ENCODE measurements around the gene LRSAM1.

LRSAM1 gene

DNA sequence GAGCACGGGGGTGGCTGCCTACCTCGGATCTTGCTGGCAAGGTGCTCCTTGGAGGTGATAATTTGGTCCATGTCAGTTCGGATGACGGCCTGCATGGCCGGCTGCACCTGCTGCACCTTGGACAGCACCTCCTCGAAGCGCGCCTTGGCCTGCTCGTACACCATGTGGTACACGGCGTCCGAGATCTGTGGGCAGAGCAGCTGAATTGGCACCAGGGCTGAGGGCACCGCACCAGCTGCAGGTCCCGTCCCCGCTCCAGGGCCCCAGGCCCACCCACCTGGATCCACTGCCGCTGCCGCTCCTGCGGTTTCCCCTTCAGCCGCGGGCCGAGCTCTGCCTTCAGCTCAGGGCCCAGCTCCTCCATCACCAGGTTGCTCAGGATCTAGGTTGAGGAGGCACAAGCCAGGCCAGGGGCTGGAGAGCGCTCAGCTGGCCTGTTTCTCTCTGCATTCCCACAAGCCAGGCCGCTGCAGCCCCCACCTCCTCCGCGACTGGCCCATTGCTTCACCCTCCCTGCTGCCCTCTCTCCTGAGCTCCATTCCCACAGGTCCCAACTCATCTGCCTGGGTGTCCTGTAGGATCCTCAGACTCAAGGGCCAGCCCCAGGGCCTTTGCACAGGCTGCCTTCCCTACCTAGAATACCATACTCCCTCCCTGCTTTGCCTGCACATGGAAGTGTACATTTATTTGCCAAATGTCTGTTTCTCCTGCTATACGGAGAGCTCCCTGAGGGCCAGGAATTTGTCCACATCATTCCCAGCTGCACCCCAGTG lies 65.7 kb downstream of the LRSAM1 start:
- no peak for DNase-seq (ENCODE audit: low spot score)

DNA sequence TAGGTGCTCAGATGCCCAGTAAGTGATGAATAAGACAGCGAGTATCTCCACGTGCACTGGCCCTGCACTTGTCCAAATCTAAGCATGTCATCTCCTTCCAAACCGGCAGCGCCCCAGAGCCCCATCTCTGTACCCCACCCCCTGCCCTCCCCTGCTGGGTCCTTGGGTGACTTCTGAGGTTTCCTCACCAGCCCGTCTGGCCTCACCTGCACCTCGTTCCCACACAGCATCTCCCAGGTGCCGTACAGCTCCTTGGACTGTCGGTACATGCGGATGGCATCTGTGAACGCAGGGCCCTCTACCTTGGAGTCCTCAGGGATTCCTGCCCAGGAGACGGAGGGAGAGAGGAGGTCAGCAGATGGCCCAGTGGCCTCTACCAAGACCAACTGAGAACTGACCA lies 66.3 kb downstream of the LRSAM1 start:
- no peak for DNase-seq (ENCODE audit: low spot score)

DNA sequence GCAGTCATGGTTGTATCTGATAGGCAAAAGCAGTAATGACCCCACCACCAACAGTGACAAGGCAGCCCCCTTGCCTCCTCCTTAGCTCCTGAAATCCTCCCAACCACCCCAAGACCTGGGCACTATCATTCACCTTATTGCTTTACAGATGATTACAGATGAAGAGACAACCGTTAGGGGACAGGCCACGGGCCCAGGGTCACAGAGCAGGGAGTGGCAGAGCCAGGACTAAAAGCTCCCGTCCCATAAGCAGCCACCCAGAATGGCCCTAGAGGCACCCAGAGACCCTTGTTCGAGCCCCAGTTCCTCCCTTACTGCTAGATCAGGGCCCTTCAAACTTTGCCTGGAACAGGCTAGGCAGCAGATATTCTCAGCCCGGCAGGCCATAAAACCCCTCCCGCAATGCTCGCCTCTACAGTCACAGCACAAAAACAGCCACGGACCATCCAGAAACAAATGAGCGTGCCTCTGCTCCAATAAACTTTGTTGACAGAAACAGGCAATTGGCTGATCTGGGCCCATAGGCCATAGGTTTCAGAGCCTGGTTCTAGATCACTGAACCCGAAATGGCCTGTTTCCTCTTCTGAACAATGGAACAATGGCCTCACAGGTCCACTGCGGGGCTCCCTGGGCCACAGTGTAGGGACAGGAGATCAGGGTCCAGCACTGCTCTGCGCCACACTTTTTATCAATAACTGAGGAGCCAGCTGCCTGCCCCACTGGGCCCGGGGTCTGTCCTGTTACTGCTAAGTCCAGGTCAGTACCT lies 67.0 kb downstream of the LRSAM1 start:
- DNase-seq (ENCODE audit: low spot score), result no peak

DNA sequence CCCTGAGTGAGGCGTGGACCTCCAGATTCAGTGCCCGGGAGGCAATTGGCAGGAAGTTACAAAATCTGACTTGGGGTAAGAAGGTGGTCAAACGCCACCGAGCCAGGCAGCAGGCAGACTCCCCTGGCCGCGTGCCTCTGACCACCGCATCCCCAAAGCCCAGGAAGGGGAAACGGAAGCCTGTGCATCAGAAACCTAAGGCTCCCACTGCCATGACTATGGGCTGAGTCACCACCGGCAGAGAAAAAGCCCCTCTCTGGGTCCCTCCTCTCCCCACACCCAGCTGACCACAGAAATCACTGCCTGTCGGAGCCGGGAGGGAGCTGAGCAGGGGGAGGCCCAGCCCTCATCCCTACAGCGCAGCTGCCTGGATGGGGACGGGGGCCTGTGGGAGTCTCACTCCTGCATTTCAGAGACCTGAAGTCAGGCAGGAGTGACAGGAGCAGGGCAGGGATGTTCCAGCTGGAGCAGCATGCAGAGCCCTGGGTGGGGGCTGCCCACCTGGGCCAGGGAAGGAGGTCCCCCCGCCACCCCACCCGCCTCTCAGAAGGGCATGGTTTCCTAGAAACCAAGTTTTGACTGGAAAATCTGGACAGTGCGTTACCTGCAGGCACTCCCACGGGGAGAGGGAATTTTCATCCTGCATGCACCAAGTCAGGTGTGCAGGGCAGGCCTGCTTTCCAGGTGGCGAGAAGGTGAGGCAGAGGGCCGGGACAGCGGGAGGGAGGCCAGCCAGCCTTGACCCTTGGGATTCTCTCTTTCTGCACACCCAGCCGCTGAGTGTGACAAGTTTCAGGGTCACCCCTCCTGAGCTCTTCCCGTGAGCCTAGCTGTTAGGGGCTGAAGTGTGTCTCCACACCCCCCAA lies 68.2 kb downstream of the LRSAM1 start:
- DNase-seq (ENCODE audit: low spot score), result peak; percentile 38

DNA sequence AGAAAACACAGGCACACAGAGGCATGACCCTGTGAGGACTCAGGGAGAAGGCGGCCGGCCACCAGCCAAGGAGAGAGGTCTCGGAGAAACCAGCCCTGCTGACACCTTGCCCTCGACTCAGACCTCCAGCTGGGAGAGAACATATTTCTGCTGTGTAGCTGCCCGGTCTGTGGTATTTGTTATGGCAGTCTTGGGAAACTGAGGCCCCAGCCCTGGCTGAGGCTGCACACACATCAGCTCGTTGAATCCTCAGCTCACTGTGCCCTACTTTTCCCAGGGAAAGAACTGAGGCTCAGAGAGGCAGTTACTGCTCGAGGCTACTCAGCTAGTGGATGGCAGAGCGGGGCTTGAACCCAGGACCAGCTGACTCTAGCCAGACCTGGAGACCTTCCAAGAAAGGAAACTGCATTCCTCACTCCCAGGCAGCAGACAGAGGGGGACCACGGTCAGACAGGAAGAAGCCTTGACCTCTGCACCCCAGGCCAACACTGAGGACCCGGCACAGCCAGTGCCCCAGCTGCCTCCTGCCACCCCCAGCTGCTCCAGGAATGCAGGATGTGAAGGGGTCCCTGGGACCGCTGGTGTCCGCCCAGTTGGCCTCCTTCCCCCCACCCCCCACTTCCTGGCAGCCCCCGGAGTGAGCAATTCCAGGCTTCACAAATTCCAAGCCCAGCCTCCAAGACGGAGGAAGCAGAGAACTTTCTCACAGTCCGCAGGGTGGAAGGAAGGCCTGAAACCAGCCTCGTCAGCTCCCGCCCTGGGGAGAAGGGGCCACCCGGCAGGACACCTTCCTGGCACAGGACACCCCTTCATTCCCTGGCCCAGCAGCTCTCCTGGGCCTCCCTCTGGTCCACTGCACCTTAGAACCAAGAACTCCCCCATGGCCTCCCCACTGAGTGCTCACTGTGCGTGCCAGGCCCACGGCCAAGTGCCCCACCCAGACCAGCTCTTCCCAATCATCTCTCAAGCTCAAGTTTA lies 69.9 kb downstream of the LRSAM1 start:
- no peak for DNase-seq (ENCODE audit: low spot score)

DNA sequence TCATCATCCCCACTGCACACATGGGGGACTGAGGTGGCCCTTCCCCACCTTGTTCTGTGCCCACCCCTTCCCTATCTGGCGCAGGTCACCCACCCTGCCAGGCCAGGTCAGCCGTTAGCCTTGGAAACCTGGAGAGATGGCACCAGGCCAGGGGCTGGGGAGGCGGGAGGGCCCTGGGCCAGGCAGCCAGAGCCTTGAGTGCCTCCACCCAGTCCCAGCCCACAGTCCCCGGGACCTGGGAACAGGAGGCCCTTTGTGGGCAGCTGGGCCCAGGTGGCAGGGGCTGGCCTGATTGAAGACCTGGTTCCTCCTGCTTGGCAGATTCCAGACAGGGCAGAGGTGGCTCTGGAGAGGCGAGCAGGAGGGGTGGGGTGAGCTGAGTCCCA lies 70.6 kb downstream of the LRSAM1 start:
- DNase-seq (ENCODE audit: low spot score), result no peak

DNA sequence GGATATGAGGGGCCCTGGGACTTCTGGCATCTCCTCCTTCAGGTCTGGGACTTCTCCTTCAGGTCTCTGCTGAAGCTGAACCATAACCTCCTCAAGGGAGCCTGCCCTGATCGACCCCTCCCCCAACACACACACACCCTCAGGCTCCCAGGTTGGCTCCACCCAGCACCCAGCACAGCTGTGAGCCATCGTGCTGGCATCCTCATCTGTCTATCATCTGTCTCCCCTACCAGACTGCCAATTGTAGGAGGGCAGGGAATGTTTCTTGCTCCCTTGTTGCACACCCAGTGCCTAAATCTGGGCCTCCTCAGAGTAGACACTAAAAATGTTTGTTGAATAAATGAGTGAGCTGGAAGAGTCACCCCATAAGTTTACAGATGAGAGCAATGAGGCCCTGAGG lies 71.4 kb downstream of the LRSAM1 start:
- no peak for DNase-seq (ENCODE audit: low spot score)

DNA sequence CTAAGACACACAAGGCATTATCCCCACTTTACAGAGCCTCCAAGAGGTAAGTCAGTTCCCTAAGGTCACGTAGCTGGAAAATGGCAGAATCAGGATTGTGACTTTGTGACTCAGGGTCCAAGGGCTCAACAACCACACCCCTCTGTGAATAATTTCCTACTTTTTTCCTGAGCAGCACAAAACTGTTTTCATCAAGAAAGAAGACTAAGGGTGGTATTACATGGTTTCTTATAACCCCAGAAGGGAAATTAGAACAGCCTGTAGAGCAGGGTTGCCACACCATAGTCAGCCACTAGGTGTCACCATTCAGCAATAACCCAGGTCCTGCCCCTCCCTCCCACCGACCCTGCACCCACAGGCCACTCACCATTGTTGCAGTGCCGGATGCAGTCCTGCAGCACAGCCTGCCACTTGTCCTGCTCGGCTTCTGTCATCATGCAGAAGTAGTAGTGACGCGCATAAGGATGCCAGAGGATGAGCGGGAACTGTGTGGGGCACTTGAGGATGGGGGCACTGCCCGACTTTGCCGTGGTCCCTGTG lies 72.1 kb downstream of the LRSAM1 start:
- DNase-seq (ENCODE audit: low spot score), result peak; percentile 12

DNA sequence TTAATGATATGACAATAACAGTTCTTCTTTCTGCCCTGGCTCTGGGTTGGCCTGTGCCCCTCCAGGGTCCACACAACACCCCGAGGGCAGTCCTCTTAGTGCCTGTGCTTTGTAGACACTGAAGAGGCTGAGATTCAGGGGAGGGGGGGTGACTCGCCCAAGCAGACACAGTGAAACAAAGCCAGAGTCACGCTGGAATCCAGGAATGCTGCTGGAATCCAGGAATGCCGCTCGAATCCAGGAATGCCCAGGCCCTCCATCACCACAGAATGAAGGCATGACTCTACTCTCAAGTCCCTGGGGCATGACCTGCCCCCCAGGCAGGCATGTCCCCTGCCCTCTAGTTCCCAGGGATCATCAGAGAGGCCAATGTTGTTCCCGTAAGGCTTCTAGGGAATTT lies 73.1 kb downstream of the LRSAM1 start:
- DNase-seq (ENCODE audit: low spot score), result no peak

DNA sequence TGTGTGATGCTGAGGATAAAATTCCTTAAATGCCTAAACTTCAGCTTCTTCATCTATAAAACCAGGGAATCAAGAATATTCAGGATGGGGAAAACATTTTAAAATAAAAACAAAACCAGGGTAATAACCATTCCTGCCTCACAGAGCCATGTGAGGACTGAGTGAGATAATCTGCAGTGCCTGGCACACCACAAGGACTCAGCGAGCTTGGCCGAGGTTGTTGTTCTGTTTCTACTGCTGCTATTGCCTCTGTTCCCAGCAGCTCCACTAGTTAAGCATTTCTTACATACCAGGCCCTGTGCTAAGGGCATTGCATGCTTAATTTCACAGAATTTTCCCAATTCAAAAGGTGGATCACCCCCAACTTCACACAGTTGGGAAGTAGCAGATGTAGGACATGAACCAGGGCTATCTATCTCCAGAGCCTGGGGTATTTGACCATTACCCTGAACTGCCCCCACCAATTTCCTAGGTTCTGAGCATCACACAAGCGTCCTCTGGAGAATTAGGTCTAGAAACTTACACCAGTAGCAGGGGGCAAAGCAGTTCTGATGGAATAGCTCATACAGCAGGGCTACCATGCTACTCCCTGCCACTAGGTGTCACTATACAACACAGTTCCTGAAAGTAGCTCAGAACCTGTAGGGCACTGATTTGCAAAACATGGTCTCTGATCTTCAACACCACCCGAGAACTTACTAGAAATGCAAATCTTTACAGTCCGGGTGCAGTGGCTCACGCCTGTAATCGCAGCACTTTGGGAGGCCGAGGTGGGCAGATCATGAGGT lies 74.3 kb downstream of the LRSAM1 start:
- peak; percentile 52 for DNase-seq (ENCODE audit: low spot score)

DNA sequence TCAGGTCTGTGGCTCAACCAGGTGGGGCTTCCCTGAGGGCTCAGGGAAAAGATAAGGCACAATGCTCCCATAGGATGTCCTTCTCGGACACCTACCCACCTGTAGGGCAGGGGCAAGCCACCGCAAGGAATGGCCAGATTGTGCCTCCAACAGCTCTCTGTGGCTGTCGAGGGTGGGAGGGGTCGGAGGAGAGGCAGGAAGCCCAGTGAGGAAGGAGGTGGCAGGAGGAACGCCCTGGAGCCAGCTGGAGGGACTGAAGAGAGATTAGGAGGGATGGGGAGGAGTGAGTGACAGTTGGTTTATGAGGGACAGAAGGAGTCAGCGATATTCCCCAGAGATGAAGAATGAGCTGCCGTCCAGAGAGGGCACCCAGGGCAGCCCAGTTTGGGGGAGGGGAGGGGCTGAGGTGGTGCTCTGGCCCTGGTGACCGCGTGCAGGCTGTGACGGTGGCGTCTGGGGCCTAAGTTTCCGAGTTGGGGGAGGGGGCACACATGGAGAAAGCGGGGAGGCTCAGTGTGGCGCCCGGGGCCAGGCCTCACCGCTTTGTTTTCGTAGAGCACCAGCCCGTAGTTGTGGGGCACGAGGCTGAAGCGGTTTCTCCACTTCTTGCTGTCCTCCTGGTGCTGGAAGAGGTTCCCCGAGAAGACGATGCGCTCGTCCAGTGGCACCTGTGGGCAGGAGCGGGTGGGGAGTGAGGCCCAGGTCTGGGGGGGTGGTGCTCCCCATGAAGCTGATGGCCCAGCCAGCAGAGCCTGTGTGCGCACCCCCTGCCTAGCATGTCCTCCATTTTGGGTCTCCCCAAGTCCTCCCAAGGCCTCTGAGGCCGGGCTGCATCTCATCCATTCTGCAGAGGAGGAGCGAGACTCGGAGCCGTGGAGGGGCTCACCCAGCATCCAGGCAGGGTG lies 75.6 kb downstream of the LRSAM1 start:
- DNase-seq (ENCODE audit: low spot score), result no peak

DNA sequence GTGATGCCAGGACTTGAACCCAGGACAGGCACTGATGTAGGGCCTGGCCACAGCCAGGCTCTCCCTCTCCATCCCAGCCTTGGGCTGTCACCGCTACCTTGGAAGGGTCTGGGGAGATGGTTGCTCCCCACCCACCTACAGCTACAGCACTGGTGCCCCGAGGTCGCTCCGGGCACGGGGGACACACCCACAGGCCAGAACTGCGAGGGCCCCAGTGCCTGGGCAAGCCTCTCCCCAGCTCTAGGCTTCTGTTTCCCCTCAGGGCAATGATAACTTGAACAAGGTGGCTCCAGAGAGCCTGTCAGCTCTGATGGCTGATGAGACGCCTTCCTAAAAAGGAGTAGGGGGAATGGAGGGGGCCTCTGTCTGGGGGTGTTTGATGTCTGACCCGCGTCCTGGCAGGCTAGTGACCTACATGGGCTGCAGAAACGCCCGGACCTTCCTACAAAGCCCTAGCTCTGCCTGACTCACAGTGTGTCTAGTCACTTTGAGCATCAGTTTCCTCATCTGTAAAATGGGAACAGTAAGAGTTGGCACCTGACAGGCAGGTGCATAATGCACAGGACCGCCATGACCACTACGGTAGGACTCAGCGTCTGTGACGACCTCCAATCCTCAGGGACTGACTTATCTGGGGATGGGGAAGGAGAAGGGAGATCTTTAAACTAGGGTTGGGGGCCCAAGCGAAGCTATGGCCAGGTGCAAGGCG lies 76.4 kb downstream of the LRSAM1 start:
- no peak for DNase-seq (ENCODE audit: low spot score)

DNA sequence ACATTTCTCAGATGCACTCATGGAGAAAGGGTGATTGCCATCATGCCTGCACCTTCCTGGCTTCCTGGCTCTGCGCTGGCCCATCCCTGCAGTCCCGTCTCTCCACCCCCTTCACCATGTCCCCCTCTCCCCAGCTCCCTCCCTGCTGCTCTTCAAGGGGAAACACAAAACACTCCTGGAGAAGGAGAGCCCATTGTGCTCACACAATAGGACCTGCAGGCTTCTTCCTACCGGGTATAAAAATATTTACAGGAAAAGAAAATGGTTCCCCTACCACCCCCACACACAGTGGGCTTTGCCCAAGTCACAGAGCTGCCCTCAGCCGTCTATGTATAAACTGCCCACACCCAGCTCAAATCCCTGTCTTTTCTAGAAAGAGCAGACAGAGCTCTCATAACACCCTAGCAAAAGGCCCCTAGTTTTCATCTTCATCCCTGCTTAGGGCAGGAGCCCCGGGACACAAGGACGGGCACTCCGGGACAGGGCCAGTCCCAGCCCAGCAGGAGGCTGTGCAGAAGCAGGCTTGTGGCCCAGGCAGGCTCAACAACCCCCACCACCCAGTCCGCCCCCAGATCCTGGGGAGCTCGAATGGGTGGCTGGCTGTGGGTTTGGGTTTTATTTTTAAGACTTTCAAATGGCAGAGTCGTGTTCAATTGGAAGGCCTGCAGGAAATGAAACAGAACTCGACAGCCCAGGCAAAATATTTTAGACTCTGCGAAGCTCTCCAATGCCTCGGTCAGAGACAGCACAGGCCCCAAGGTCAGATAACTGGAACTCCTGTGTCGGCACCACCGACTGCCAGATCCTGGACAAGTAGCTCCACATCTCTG lies 77.3 kb downstream of the LRSAM1 start:
- DNase-seq (ENCODE audit: low spot score), result no peak

DNA sequence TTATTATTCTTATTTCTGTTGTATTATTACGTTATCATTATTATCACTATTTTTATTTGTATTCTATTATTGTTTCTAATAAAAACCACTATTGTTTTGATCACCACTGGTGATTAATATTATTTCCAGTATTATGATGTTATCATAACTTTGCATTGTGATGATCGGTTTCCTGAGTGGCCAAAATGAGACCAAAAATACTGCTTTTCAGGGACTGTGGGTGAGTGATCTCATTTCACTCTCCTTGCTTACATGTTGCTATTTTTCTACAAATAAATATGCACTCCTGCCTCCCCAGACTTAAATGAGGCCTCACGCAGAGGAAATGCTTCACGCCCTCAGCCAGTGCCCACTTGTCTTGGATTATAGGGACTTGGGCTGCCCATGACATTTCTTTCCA lies 78.4 kb downstream of the LRSAM1 start:
- DNase-seq (ENCODE audit: low spot score), result no peak

DNA sequence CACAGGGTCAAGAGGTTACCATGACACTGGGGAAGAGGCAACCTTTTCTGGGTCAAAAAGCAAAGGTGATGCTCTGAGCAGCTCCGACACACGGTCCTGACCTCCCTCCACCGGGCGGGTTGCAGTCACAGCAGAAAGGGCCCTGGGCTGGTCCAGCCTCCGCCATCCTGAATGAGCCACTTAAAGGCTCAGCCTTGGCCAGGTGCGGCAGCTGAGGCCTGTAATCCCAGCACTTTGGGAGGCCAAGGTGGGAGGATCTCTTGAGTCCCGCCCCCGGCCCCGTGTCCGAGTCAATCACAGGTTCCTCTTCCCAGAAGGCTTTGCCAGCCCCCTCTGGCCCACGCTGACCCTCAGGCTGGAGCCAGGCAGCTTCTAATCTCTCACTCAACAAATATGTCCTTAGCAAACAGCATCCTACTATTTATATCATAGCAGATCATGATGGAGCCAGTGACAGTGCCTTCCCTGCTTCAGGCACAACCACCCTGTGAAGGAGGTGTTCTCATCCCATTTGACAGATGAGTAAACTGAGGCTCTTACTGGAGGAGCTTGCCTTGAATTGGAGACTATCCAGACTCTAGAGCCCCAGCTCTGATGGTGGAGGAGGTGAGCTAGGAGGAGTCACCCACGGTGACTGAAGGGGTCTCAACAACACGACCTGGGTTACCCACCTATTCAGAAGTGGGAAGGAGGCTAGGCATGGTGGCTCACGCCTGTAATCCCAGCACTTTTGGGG lies 79.1 kb downstream of the LRSAM1 start:
- no peak for DNase-seq (ENCODE audit: low spot score)

DNA sequence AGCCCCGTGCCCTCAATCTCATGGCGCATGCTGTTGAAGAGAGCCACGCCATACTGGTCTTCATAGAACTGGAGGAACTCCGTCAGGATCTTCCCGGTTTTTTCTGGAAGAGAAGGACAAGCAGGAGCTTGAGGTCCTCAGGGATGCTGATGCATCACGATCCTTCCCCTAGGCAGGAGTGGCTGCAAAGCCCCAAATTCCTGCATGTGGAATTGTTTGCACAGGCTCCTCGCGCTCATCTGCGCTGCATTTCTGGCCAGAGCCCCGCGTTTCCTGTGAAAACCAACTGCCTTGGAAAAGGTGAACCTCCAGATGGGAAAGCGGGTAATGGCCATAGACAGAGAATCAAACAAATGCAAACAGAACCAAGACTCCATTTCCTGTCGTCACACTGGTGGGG lies 80.4 kb downstream of the LRSAM1 start:
- no peak for DNase-seq (ENCODE audit: low spot score)

All from CD4-positive, alpha-beta T cell treated with Interleukin-15 for 4 hours (primary cell).